ENCODE results near the gene TBX5.
"Not testable (repeated sequence)": the region's sequence is repeated elsewhere in the genome, so short reads cannot be mapped to it uniquely, and the experiment has no call there.

Gene TBX5

GRCh38 chr12:114371250-114371649 is 34.7 kb downstream of the TBX5 start:
- no peak for FAIRE-seq

GRCh38 chr12:114368685-114369452 is 37.1 kb downstream of the TBX5 start:
- no peak for FAIRE-seq

- no peak for FAIRE-seq
Observed at GRCh38 chr12:114361992-114362391, 44.0 kb downstream of the TBX5 start.

- FAIRE-seq = no peak
Observed at GRCh38 chr12:114361545-114361944, 44.4 kb downstream of the TBX5 start.

- no peak for FAIRE-seq
Observed at GRCh38 chr12:114360485-114360884, 45.5 kb downstream of the TBX5 start.

GRCh38 chr12:114355389-114356088 is 50.4 kb downstream of the TBX5 start:
- FAIRE-seq = no peak

- FAIRE-seq = not testable (repeated sequence)
Observed at GRCh38 chr12:114349239-114349638, 56.7 kb downstream of the TBX5 start.

GRCh38 chr12:114347861-114348260 is 58.1 kb downstream of the TBX5 start:
- no peak for FAIRE-seq

- FAIRE-seq = no peak
Observed at GRCh38 chr12:114344831-114345230, 61.1 kb downstream of the TBX5 start.

- no peak for FAIRE-seq
Observed at GRCh38 chr12:114344303-114344663, 61.7 kb downstream of the TBX5 start.

- FAIRE-seq = no peak
Observed at GRCh38 chr12:114343585-114344302, 62.2 kb downstream of the TBX5 start.

GRCh38 chr12:114342656-114343055 is 63.3 kb downstream of the TBX5 start:
- FAIRE-seq = no peak

- FAIRE-seq = no peak
Observed at GRCh38 chr12:114341635-114342034, 64.3 kb downstream of the TBX5 start.

GRCh38 chr12:114340231-114340630 is 65.7 kb downstream of the TBX5 start:
- no peak for FAIRE-seq

- no peak for FAIRE-seq
Observed at GRCh38 chr12:114339626-114340025, 66.3 kb downstream of the TBX5 start.

GRCh38 chr12:114335607-114336006 is 70.3 kb downstream of the TBX5 start:
- FAIRE-seq = no peak

GRCh38 chr12:114334395-114334794 is 71.5 kb downstream of the TBX5 start:
- FAIRE-seq = no peak

- no peak for FAIRE-seq
Observed at GRCh38 chr12:114328292-114328691, 77.7 kb downstream of the TBX5 start.

GRCh38 chr12:114327765-114328164 is 78.2 kb downstream of the TBX5 start:
- FAIRE-seq = no peak

GRCh38 chr12:114321524-114321923 is 84.4 kb downstream of the TBX5 start:
- no peak for FAIRE-seq

- no peak for FAIRE-seq
Observed at GRCh38 chr12:114320968-114321367, 85.0 kb downstream of the TBX5 start.

- no peak for FAIRE-seq
Observed at GRCh38 chr12:114320101-114320500, 85.8 kb downstream of the TBX5 start.

- no peak for FAIRE-seq
Observed at GRCh38 chr12:114319422-114319821, 86.5 kb downstream of the TBX5 start.

- FAIRE-seq = no peak
Observed at GRCh38 chr12:114318984-114319383, 87.0 kb downstream of the TBX5 start.
